Liver (tissue), 9 donors: Measurements from ENCODE around the gene TMCC2. TPM values are rescaled to one million over a fixed set of nuclear protein-coding genes. Genes with fewer than 3 reads are reported as not detected.

Experiments used
- DNase-seq: peaks from one replicate; pipeline ENCODE4 v3.0.0-alpha.2; 2017; ENCODE audit warnings: low spot score
- H3K27ac ChIP-seq, 2 donors: one replicate each; pipeline ENCODE4 v1.7.0; 2013; ENCODE audit warnings: inconsistent platforms in 2 of 2, low read length in 2 of 2, control low read depth in 1 of 2, low read depth in 1 of 2, mild to moderate bottlenecking in 1 of 2
- H3K27me3 ChIP-seq, 4 donors: one replicate each; pipeline versions ENCODE4 v1.6.1 to v1.7.0; 2013; ENCODE audit warnings: low read length in 3 of 4, inconsistent platforms in 1 of 4, mild to moderate bottlenecking in 1 of 4, moderate library complexity in 1 of 4; ENCODE audit not compliant: control insufficient read depth in 4 of 4, insufficient read depth in 4 of 4
- H3K36me3 ChIP-seq, 4 donors: one replicate each; pipeline versions ENCODE4 v1.6.1 to v1.7.0; 2013; ENCODE audit warnings: low read length in 3 of 4, mild to moderate bottlenecking in 3 of 4, low read depth in 1 of 4, moderate library complexity in 1 of 4; ENCODE audit not compliant: control insufficient read depth in 4 of 4, insufficient read depth in 3 of 4
- H3K4me1 ChIP-seq, 4 donors: one replicate each; pipeline versions ENCODE4 v1.6.1 to v1.7.0; 2013; ENCODE audit warnings: low read length in 3 of 4, mild to moderate bottlenecking in 3 of 4, moderate library complexity in 1 of 4; ENCODE audit not compliant: control insufficient read depth in 4 of 4, insufficient read depth in 4 of 4
- H3K4me3 ChIP-seq, 3 donors: one replicate each; pipeline versions ENCODE4 v1.6.1 to v1.7.0; 2013; ENCODE audit warnings: low read length in 3 of 3, control low read depth in 1 of 3, low read depth in 1 of 3, mild to moderate bottlenecking in 1 of 3
- H3K9ac ChIP-seq, 2 donors: one replicate each; pipeline ENCODE4 v1.7.0; 2013; ENCODE audit warnings: low read length in 2 of 2, mild to moderate bottlenecking in 2 of 2, moderate library complexity in 2 of 2, control low read depth in 1 of 2, low read depth in 1 of 2
- H3K9me3 ChIP-seq, 4 donors: one replicate each; pipeline versions ENCODE4 v1.6.1 to v1.7.0; 2013; ENCODE audit warnings: low read length in 3 of 4; ENCODE audit not compliant: control insufficient read depth in 4 of 4
- EGR1 ChIP-seq, 2 donors: IDR thresholded peaks; 2 replicates each; pipeline ENCODE4 v1.6.1; 2016 to 2018; ENCODE audit warnings: antibody characterized with exemption in 2 of 2, low read depth in 2 of 2
- FOXA1 ChIP-seq: IDR thresholded peaks from 2 replicates; pipeline ENCODE4 v1.6.1; 2016; ENCODE audit warnings: antibody characterized with exemption
- FOXA2 ChIP-seq: IDR thresholded peaks from 2 replicates; pipeline ENCODE4 v1.6.1; 2016; ENCODE audit warnings: antibody characterized with exemption
- GABPA ChIP-seq, 2 donors: IDR thresholded peaks in 1 of 2; conservative IDR thresholded peaks in 1 of 2; 2 replicates each; pipeline ENCODE4 v1.6.1; 2016; ENCODE audit warnings: antibody characterized with exemption in 2 of 2, mild to moderate bottlenecking in 1 of 2, moderate library complexity in 1 of 2
- HNF4A ChIP-seq, 2 donors: conservative IDR thresholded peaks; 2 replicates each; pipeline ENCODE4 v1.6.1; 2016; ENCODE audit warnings: antibody characterized with exemption in 2 of 2, mild to moderate bottlenecking in 2 of 2
- JUND ChIP-seq, 2 donors: IDR thresholded peaks; 2 replicates each; pipeline ENCODE4 v1.6.1; 2016; ENCODE audit warnings: antibody characterized with exemption in 2 of 2
- NR2F2 ChIP-seq: IDR thresholded peaks from 2 replicates; pipeline ENCODE4 v1.6.1; 2016; ENCODE audit warnings: antibody characterized with exemption
- RAD21 ChIP-seq, 2 donors: IDR thresholded peaks; 2 replicates each; pipeline ENCODE4 v1.6.1; 2016; ENCODE audit warnings: antibody characterized with exemption in 2 of 2, mild to moderate bottlenecking in 2 of 2
- RXRA ChIP-seq, 2 donors: IDR thresholded peaks; 2 replicates each; pipeline ENCODE4 v1.6.1; 2017 to 2018; ENCODE audit warnings: antibody characterized with exemption in 2 of 2, mild to moderate bottlenecking in 1 of 2
- SP1 ChIP-seq: IDR thresholded peaks from 2 replicates; pipeline ENCODE4 v1.6.1; 2018; ENCODE audit warnings: antibody characterized with exemption, mild to moderate bottlenecking
- TAF1 ChIP-seq: conservative IDR thresholded peaks from 2 replicates; pipeline ENCODE4 v1.6.1; 2016; ENCODE audit warnings: antibody characterized with exemption, mild to moderate bottlenecking
- YY1 ChIP-seq: IDR thresholded peaks from 2 replicates; pipeline ENCODE4 v1.6.1; 2016; ENCODE audit warnings: antibody characterized with exemption, mild to moderate bottlenecking
- WGBS: extraction: QIAGEN DNeasy Blood & Tissue Kit; methylation state at CpG from one replicate; pipeline ENCODE4 v1.1.7; 2013; 5-methylcytosine and 5-hydroxymethylcytosine counted together
- polyA plus RNA-seq, 2 donors: library from polyadenylated mRNA; stranded (reverse) in 1 of 2; unstranded in 1 of 2; fragments of 200-250 nt in 1 of 2; fragments of >200 nt in 1 of 2; fragmentation: Nextera tagmentation in 1 of 2; extraction: Ambion mirVana in 1 of 2; gene quantifications; one replicate each; pipeline versions ENCODE4 v1.2.1 to v1.2.3, GENCODE V29; 2013 to 2015
- total RNA-seq, 2 donors: library from RNA; depleted of rRNA; stranded (reverse); fragments of >200 nt; gene quantifications; one replicate each; pipeline ENCODE4 v1.2.3, GENCODE V29; 2014
- TF ChIP-seq, protein P1 (sequence below): fragments of 150-350 bp; IDR thresholded peaks from 2 replicates; pipeline ENCODE4 v1.5.1; 2017; ENCODE audit warnings: improper control_type of control experiment, low read depth, low read length; ENCODE audit not compliant: missing input control
- TF ChIP-seq, protein P2 (sequence below): IDR thresholded peaks from 2 replicates; pipeline ENCODE4 v1.6.1; 2016; ENCODE audit warnings: antibody characterized with exemption
- TF ChIP-seq, protein P3 (sequence below): IDR thresholded peaks from 2 replicates; pipeline ENCODE4 v1.6.1; 2016; ENCODE audit warnings: antibody characterized with exemption
- TF ChIP-seq, protein P4 (sequence below): IDR thresholded peaks from 2 replicates; pipeline ENCODE4 v1.6.1; 2016; ENCODE audit warnings: antibody characterized with exemption
- donor health status: healthy.
- donor health status: healthy.
- donor health status: healthy.
- donor health status: healthy.
- donor health status: healthy.

The TMCC2 gene
- total and polyA plus RNA-seq, 4 donors, result 0.06 to 452 (median 0.21) TPM

DNA sequence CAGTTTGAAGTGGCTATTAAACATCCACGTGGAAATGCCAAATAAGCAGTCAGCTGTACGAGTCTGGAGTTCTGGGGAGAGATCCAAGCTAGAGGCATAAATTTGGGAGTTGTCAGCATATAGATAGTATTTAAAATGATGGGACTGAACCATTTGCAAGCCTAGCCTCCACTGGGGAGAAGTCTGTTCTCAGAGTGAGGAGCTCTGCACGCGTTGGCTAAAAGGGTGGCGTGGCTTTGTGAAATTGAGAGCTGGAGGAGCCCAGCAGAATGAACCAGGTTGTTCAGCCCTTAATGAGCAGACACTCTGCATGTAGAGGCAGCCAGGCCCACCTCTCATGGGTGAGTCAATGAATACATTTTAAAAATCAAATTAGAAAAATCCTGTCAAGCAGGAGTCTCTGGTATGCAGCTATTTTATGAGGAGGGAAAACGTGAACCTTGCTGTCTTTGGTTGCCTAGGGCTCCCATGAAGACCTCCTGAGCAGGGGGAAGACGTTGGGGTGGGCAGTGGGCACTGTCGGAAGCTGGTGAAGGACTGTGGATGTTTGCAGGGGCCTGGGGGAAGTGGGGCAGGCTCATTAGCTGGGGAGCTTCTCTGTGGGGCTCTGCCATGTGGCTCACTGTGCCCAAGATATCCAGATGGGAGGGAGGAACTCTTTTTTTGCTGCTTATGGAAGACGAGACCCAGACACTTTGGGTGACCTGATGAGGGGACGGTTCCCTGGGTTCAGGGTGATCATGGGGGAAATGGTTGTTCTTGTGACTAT is 18.8 kb downstream of the TMCC2 start:
- no peak for DNase-seq
- H3K27me3 ChIP-seq, result no peaks in the 10 kb centered on the region
- no peaks in the 10 kb centered on the region for H3K36me3 ChIP-seq
- WGBS, result 86% methylated on average over 10 of the region's 10 CpGs
- no peak overlapping the region for H3K27ac ChIP-seq
- TF ChIP-seq JUND (IDR thresholded peaks at IDR 0.05) (no peak), HNF4A (conservative IDR thresholded peaks at IDR 0.05) (no peak), FOXA1 (no peak), RXRA (IDR thresholded peaks at IDR 0.05) (no peak), YY1 (no peak), FOXA2 (no peak), NR2F2 (no peak), EGR1 (IDR thresholded peaks at IDR 0.05; ENCODE audit: low read depth in 2 of 2) (no peak), RAD21 (IDR thresholded peaks at IDR 0.05) (no peak), GABPA (IDR thresholded peaks at IDR 0.05 in 1 of 2, conservative IDR thresholded peaks at IDR 0.05 in 1 of 2) (no peak)
- TF ChIP-seq, protein P1, sequence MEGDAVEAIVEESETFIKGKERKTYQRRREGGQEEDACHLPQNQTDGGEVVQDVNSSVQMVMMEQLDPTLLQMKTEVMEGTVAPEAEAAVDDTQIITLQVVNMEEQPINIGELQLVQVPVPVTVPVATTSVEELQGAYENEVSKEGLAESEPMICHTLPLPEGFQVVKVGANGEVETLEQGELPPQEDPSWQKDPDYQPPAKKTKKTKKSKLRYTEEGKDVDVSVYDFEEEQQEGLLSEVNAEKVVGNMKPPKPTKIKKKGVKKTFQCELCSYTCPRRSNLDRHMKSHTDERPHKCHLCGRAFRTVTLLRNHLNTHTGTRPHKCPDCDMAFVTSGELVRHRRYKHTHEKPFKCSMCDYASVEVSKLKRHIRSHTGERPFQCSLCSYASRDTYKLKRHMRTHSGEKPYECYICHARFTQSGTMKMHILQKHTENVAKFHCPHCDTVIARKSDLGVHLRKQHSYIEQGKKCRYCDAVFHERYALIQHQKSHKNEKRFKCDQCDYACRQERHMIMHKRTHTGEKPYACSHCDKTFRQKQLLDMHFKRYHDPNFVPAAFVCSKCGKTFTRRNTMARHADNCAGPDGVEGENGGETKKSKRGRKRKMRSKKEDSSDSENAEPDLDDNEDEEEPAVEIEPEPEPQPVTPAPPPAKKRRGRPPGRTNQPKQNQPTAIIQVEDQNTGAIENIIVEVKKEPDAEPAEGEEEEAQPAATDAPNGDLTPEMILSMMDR, result no peak
- TF ChIP-seq, protein P2, sequence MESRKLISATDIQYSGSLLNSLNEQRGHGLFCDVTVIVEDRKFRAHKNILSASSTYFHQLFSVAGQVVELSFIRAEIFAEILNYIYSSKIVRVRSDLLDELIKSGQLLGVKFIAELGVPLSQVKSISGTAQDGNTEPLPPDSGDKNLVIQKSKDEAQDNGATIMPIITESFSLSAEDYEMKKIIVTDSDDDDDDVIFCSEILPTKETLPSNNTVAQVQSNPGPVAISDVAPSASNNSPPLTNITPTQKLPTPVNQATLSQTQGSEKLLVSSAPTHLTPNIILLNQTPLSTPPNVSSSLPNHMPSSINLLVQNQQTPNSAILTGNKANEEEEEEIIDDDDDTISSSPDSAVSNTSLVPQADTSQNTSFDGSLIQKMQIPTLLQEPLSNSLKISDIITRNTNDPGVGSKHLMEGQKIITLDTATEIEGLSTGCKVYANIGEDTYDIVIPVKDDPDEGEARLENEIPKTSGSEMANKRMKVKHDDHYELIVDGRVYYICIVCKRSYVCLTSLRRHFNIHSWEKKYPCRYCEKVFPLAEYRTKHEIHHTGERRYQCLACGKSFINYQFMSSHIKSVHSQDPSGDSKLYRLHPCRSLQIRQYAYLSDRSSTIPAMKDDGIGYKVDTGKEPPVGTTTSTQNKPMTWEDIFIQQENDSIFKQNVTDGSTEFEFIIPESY, result no peak
- TF ChIP-seq, protein P3, sequence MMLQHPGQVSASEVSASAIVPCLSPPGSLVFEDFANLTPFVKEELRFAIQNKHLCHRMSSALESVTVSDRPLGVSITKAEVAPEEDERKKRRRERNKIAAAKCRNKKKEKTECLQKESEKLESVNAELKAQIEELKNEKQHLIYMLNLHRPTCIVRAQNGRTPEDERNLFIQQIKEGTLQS, result no peak
- TF ChIP-seq, protein P4, sequence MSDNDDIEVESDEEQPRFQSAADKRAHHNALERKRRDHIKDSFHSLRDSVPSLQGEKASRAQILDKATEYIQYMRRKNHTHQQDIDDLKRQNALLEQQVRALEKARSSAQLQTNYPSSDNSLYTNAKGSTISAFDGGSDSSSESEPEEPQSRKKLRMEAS, result no peak
- no peaks in the 10 kb centered on the region for H3K4me1 ChIP-seq
- no peak overlapping the region for H3K9ac ChIP-seq
- no peaks in the 10 kb centered on the region for H3K9me3 ChIP-seq
- no peak overlapping the region for H3K4me3 ChIP-seq

DNA sequence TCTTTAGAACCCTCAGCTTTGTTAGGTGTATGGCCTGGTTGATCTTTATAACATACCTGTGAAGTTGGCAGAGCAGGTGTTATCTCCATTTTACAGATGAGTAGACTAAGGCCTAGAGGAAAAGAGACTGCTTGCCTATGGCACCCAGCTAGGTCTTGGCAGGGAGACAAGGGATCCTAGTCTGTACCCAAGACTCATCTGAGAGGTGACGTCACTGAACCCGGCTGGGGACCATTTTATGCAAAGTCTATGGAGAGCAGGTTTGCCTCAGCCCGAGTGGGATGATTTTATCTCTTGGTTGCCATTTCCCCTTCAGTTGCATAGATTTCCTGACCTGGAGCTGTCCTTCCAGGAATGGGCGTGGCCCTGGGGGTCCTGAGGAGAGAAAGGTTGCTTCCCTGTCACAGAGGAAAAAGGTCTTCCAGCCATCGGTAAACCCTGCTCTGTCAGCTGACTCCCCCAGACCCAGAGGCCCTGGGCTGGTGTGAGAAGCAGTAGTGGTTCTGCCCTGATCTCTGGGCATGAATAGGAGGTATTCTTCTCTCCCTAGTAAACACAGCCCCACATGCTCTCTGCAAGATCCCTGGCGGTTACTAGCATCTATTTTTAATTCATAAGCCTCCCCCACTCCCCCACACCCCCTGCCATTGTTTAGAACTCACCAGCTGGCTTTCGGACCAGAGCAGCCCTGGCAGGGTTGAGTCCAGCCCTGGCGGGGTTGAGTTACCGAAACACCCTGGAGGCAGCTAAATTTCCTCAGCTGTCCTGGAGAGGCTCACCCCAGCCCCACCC is 19.6 kb downstream of the TMCC2 start:
- H3K27me3 ChIP-seq, result no peaks in the 10 kb centered on the region
- no peaks in the 10 kb centered on the region for H3K4me1 ChIP-seq
- DNase-seq, result no peak
- no peak overlapping the region for H3K27ac ChIP-seq
- H3K9ac ChIP-seq, result no peak overlapping the region
- H3K4me3 ChIP-seq, result no peak overlapping the region
- no peak for TF ChIP-seq SP1
- TF ChIP-seq FOXA2, result no peak
- TF ChIP-seq NR2F2, result no peak
- no peak for TF ChIP-seq EGR1 (IDR thresholded peaks at IDR 0.05; ENCODE audit: low read depth in 2 of 2)
- TF ChIP-seq, protein P1, result no peak
- no peak for TF ChIP-seq TAF1
- no peak for TF ChIP-seq GABPA (IDR thresholded peaks at IDR 0.05 in 1 of 2, conservative IDR thresholded peaks at IDR 0.05 in 1 of 2)
- TF ChIP-seq FOXA1, result no peak
- H3K9me3 ChIP-seq, result no peaks in the 10 kb centered on the region
- WGBS, result 69% methylated on average over 9 of the region's 9 CpGs
- no peaks in the 10 kb centered on the region for H3K36me3 ChIP-seq
